Kidney (tissue), 14 donors: ENCODE results near the gene IL3. TPM values are rescaled to one million over a fixed set of nuclear protein-coding genes. Genes with fewer than 3 reads are reported as not detected.
A peak's percentile ranks its signal among the peaks of the same experiment; 100 is the strongest.

Experiments used
- DNase-seq, 5 donors: peaks; one replicate each; pipeline ENCODE4 v3.0.0-alpha.2; 2013 to 2020
- FAIRE-seq: peaks from 2 replicates; lab custom pipeline; 2012; peaks lifted over from hg19 to GRCh38; lab: Jason Lieb, UNC
- H3K27ac ChIP-seq, 2 donors: one replicate each; pipeline ENCODE4 v1.7.0; 2013; ENCODE audit warnings: low read depth in 2 of 2, low read length in 2 of 2, inconsistent platforms in 1 of 2
- H3K27me3 ChIP-seq: one replicate; pipeline ENCODE4 v1.7.1; 2013; ENCODE audit warnings: low read length, inconsistent platforms; ENCODE audit not compliant: control insufficient read depth, insufficient read depth
- H3K36me3 ChIP-seq, 3 donors: one replicate each; pipeline versions ENCODE4 v1.7.0 to v1.7.1; 2013; ENCODE audit warnings: low read length in 3 of 3, control low read depth in 1 of 3, inconsistent platforms in 1 of 3; ENCODE audit not compliant: insufficient read depth in 3 of 3, control insufficient read depth in 2 of 3
- H3K4me1 ChIP-seq, 3 donors: one replicate each; pipeline versions ENCODE4 v1.7.0 to v1.7.1; 2013; ENCODE audit warnings: low read length in 3 of 3, inconsistent platforms in 1 of 3, low read depth in 1 of 3; ENCODE audit not compliant: control insufficient read depth in 2 of 3, insufficient read depth in 2 of 3
- H3K4me3 ChIP-seq, 3 donors: one replicate each; pipeline versions ENCODE4 v1.7.0 to v1.8.1; 2013; ENCODE audit warnings: low read length in 3 of 3, control low read depth in 1 of 3, inconsistent platforms in 1 of 3
- H3K9ac ChIP-seq, 3 donors: one replicate each; pipeline versions ENCODE4 v1.7.0 to v1.7.1; 2013; ENCODE audit warnings: low read length in 3 of 3, control low read depth in 1 of 3, inconsistent platforms in 1 of 3
- H3K9me3 ChIP-seq, 3 donors: one replicate each; pipeline versions ENCODE4 v1.7.0 to v1.7.1; 2013; ENCODE audit warnings: low read length in 3 of 3, control low read depth in 1 of 3, inconsistent platforms in 1 of 3; ENCODE audit not compliant: control insufficient read depth in 2 of 3, insufficient read depth in 1 of 3
- CTCF ChIP-seq: IDR thresholded peaks from 3 replicates; pipeline ENCODE4 v1.5.1; 2012; ENCODE audit warnings: mild to moderate bottlenecking, moderate library complexity, borderline replicate concordance; ENCODE audit not compliant: insufficient read depth; ENCODE audit errors: extremely low read depth
- intact Hi-C: fragments of 100-400 bp; cut with DNase I; formaldehyde crosslinking; loops from one replicate; pipeline ENCODE4 v1.11.1; 2022
- polyA plus RNA-seq: library from polyadenylated mRNA; stranded (reverse); fragments of 350-450 nt; fragmentation: Illumina TruSeq; extraction: RNeasy Lipid Tissue Mini Kit (QIAGEN cat#74804); gene quantifications from one replicate; pipeline ENCODE4 v1.2.3, GENCODE V29; 2014; ENCODE audit warnings: low read depth, low replicate concordance; ENCODE audit not compliant: insufficient read depth
- total RNA-seq: library from RNA; stranded (reverse); fragmentation: NEBNext Ultra II Directional; extraction: Animal tissue kit (Norgen Biotek cat#: 25700); gene quantifications from one replicate; pipeline ENCODE4 v1.2.1, GENCODE V29; 2021
- donor health status: control.
- donor health status: control.
- donor health status: control.
- donor health status: control.
- donor health status: control.
- donor health status: DM: yes; HTN: yes; CAD: no.
- donor health status: Normal renal cell carcinoma (clear cell type).

IL3 gene
- total and polyA plus RNA-seq, 2 donors from 2014 or later = not detected

GRCh38 chr5:132074091-132074771, 13.8 kb downstream of the IL3 start:
- H3K9ac ChIP-seq = no peak overlapping the region
- H3K27ac ChIP-seq = no peak overlapping the region
- H3K9me3 ChIP-seq = no peaks in the 10 kb centered on the region
- H3K36me3 ChIP-seq = no peaks in the 10 kb centered on the region
- no peaks in the 10 kb centered on the region for H3K27me3 ChIP-seq
- TF ChIP-seq CTCF = no peak
- DNase-seq (peak in 1 of 5 donors; percentile 46), FAIRE-seq (no peak)
- no peaks in the 10 kb centered on the region for H3K4me1 ChIP-seq
- intact Hi-C loops = no loop called here
- no peak overlapping the region for H3K4me3 ChIP-seq

GRCh38 chr5:132074772-132075718, 14.6 kb downstream of the IL3 start:
- Histone ChIP-seq H3K4me3 (no peak overlapping the region), H3K9me3 (no peaks in the 10 kb centered on the region), H3K9ac (no peak overlapping the region), H3K4me1 (no peaks in the 10 kb centered on the region), H3K36me3 (no peaks in the 10 kb centered on the region), H3K27ac (no peak overlapping the region), H3K27me3 (no peaks in the 10 kb centered on the region)
- DNase-seq (peak in 1 of 5 donors; percentile 51), FAIRE-seq (no peak)
- intact Hi-C loops = no loop called here
- no peak for TF ChIP-seq CTCF

- no peaks in the 10 kb centered on the region for H3K27me3 ChIP-seq
- H3K9me3 ChIP-seq = no peaks in the 10 kb centered on the region
- no peaks in the 10 kb centered on the region for H3K36me3 ChIP-seq
- no peak overlapping the region for H3K9ac ChIP-seq
- H3K27ac ChIP-seq = no peak overlapping the region
- TF ChIP-seq CTCF = no peak
- FAIRE-seq (no peak), DNase-seq (no peak)
- no peak overlapping the region for H3K4me3 ChIP-seq
- intact Hi-C loops = no loop called here
- H3K4me1 ChIP-seq = no peaks in the 10 kb centered on the region
These were observed 15.2 kb downstream of the IL3 start for GRCh38 chr5:132075719-132076077.
